Stimulated activated CD4-positive, alpha-beta T cell treated with anti-CD3 and anti-CD28 coated beads, Interleukin-2, amount 100 ng/mL, for 48 hours (primary cell): Measurements from ENCODE around the gene LRRC27.
A peak's percentile ranks its signal among the peaks of the same experiment; 100 is the strongest.
"Not testable (repeated sequence)": the region's sequence is repeated elsewhere in the genome, so short reads cannot be mapped to it uniquely, and the experiment has no call there.

Source experiments
- DNase-seq, 2 donors: peaks; one replicate each; pipeline ENCODE4 v3.0.0-alpha.2; 2020

LRRC27 gene

DNA sequence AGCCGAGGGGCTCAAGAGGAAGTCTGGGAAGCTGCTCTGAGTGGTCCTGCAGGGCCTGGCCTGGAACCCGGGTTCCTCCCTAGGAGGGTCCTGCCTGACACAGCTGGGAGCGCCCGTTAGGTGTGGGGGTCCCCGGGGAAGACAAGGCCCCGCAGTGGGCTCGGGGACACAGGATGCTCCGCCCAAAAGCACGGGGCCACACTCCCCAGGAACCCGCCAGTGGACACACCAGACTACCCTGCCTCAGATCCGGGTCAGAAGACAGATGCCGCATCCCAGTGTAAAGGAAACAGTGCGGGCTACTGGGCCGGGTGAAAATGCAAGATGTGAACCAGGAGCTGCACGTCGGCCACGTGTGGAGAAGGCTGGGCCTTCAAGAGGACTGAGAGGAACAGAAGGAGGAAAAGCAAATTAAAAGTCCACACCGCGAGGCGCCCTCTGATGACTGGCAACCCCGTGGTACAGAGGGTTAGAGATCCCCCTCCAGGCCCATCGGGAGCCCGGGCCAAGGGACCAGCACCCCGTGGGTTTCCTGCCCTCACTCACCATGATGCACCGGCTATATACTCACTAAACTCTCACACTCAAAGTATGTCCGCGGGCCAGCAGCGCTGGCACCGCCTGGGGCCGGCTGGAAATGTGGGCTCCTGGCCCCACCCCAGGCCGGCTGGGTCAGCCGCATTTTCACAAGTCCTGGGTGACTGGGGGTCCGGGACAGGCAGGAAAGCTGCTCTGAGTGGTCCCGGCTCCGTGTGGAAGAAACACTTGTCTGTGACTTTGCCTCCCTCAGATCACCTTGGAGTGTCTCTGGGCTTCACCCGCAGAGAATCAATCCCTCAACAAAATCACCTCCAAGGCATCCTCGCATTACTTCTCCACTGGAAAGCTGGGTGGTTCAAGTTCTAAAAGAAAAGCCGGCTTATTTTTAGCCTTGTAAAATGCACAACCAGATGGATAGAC is 30.3 kb upstream of the LRRC27 start:
- DNase-seq, result no peak

DNA sequence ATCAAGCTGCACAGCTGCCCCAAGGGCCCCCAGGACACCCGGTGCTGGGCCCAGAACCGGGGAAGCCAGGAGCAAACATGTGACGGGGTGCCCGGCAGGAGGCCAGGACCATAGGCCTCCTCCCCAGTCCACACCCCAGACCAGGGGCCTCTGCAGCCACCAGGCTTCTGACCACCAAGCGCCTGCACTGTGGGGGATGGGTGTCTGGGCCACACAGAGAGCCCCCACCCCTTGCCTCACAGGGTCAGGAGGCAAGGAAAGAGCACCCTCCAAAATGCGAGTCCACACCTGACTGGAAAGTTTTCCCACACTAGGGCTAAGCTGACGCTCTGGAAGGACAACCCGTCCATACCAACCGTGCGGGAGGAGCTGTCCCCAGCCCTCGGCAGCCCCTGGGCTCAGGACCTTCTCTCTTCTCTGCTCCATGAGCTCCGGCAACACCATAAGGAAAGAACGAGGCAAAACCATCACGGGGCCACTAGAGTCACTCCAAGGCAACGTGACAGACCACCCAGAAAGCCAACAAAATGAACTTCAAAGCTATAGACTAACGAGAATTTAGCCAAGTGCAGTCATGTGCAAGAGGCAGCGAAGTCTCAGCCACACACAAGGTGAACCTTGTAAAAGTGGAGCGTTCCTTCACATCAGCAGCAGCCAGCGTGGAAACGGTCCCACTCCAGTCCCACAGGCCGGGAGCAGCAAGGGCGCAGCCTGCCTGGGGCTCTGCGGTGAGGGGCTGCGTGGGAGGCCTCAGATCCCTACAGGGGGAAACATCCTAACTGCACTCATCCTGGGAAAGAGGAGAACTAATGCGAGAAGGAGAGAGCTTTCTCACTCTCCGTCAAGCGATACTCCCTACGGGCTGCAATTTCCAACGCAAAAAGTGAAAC is 29.3 kb upstream of the LRRC27 start:
- no peak for DNase-seq

DNA sequence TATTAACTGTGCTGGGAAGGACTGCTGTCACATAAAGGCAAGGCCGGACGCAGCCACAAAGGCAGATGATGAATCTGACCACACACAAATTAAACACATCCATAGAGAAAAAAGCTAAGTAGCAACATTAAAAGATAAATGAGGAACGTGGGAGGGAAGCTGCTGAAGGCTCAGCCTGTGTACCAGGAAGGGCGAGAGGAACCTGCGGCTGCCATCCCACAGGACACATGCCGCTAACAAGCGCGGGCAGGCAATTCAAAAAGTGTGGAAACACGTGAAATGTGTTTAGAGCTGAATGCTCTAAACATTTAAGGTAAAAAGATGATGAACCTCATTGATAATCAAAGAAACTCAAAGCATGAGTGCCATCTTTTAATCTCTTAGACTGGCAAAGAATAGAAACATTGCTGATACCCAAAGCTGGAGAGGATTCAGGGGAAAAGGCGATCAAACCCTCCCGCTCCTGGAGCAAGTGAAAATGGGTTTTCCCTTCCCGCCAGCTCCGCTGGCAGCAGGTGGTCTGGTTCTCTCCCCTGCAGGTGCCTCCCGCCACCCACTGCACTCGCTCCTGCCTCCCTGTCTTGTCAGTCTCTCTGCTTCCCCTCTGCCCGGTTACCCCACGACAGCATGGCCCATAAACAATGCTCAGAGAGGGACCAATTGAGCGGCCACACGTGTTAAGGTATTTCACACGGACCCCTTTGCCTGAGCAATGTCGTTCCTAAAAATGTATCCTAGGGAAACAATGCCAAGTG is 28.5 kb upstream of the LRRC27 start:
- DNase-seq, result no peak

DNA sequence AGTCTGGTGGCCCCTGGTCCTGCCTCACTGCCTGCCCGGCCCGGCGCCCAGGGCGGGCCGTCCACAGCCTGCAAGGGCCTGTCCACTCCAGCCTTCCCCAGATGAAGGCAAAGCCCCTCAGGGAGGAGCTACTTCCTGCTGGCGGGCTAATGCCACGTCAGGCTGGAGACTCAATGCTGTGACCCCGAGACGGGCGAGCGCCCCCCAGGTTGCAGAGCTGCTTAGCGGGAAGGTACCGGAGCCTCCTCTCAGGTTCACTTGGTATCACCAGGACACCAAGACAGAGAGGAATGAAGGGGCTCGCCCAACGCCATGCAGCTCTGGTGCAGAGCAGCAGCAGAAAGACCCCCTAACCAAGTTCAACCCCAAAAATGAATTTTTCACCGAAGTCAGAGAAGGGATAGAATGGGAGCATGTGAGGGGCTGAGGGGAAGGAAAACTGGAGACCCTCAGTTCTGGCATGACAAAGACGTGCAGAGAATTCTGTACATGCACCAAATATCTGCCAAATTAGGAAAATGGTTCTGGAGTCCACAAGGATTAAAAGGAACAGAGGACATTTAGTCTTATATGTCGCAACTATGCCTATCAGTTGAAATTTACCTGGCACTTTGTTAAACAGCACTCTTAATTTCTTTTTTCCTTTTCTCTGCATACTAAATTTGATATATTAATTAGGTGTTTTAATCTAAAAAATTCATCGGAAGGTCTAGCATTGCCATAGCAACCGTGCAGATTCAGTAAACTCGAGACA is 27.1 kb upstream of the LRRC27 start:
- no peak for DNase-seq

DNA sequence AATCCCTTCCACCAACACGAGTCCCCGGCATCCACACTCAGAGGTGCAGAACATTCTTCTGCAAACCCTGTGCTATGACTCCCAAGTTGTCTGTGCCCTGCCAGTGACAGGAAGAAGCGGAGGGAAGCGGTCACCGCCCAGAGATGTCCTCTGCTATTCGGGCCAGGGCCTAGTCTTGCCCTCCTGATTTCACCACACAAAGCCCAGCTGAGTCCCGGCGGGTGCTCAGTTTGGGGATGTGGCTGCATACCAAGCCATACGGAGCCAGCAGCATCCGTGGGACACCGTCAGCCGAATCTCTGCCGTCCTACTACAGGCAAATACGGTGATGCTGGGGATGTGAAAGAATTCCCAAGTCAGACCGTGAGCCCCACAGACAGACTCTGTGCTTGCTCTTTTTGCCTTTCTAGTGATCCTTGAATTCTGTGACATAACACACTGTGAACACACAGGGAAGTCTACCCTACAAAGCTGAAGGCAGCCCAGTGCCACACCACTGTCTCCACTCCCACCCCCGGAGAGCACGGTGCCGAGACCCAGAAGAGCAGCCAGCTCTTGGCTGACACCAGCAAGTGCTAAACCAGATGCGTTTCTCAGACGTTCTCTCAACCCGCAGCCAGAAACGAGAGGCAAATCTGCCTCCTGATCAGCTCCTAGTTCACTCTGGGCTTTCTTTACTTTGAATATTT is 26.2 kb upstream of the LRRC27 start:
- no peak for DNase-seq

DNA sequence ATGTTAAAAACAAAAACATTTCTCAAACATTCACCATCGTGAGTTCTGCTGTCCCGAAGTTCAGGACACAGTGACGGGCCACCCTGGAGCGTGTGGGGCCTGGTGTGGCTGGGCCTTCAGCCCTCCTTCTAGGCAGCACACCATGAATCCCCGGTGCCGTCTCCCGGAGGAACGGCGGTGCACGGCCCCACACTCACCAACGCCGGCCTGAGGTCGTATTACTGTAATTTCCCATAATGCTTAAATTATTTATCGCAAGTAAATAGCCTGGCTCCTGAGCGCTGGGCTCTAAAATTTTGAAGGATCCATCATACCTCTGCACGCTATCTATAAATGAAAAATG is 25.7 kb upstream of the LRRC27 start:
- DNase-seq, result no peak

DNA sequence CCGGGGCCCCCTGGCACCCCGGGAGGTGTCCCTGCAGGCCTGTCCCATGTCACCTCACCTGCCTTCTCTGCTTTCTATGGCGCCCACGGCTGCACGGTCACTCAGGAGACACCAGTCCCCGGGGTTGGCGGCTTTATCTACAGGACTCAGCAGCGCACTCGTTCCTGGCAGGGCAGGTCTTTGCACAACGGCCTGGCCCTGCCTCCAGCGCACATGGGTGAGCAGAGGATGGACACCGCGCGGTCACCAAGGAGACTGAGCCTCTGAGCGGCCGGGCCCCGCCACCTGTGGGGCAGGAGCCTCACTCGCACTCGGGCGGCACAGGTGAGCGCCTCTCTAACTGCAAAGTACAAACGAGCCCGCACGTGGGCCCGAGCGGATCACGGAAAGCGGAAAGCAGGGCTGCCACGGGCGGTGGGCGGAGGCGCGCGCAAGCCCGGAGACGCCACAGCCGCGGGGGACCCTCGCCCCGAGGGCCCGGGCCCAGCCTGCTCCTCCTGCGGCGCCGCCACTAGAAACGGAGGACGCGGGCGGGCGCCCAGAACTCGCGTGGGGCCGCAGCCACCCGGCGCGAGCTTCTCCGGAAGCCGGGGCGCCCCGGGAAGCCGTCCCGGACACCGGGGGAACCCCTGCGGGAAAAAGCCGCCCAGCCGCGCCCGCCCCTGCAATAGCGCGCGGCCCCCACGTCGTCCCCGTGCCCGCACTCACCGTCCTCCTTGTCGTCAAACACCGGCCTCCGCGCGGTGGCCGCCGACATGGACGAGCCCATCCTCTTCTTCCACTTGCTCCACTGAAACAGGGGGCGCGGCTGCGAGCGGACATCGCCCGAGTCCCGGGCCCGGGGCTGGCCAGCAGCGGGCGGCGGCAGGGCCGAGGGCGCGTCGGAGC is 24.9 kb upstream of the LRRC27 start:
- no peak for DNase-seq

DNA sequence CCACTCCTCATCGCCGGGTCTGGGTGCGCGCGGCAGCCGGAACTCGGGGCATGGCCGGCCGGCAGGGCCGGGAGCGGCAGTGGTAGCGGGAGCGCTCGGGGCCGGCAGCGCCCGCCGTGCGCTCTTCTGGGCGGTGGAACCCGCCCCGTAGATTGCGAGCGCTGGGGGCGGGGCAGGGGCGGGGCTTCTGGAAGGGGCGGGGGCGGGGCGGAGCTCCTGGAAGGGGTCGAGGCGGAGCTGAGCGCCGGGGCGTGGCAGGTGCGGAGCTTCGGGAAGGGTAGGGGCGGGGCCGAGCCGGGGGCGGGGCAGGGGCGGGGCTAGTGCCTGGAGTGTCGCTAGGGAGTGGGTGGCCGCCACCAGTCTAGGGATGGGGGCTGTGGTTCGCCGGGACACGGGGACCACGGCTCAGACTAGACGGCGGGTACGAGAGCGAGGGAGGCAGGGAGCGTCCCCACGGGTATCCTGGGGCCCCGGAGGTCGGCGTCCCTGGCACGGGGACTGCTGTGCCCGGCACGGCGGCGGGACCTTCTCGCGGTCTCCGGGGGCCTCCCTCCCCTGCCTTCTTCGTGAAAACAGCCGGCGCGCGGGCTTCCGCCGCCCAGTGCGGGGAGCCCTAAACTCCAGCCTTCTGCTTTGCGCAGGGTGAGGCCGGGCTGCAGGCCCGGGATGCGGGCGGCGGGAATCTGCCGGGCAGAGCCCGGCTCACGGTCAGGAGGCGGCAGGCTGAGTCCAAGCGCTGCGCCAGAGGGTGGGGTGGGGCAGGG is 24.0 kb upstream of the LRRC27 start, which contains the start of gene STK32C:
TSS of gene STK32C (minus strand) at position 128 of the 764 bp plus-strand sequence. CDS start at position 11, 117 bp downstream.
- peak; percentile 82 to 89 for DNase-seq

DNA sequence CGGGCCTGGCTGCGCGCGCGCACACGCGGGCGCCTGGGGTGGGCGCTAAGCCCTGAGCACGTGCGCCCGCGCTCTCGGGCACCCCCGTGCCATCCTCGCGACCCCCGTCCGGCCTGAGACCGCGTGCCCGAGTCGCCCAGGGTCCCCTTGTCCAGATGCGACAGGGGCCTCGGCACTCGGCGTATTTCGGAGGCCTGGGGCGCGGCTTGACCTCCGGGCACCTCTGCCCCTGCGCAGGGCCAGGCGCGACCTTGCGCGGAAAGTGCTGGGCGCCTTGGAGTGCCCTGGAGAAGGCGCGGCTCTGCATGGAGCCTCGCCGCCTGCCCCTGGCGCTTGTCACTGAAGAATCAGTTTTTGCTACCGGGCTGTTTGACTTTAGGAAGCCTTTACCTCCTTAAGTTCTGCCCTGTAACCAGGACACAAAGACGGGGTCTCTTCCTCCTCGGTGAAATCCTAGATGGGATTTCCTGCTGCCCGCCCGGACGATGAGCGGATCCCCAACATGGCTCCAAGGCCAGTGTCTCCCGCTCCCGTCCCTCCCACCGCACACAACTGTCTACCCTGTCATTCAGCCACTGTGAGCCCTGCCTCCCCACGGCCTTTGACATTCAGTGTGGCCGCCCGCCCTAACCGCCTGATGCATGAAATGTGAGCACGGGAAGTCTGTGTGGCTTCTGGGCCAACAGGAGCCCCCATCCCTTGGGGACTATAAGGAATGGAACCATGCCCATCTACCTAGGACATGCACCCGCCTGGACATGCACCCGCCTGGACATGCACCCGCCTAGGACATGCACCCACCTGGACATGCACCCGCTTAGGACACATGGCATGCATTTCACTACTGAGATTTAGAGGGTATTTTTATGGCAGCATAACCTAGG is 23.2 kb upstream of the LRRC27 start:
- DNase-seq, result no peak

DNA sequence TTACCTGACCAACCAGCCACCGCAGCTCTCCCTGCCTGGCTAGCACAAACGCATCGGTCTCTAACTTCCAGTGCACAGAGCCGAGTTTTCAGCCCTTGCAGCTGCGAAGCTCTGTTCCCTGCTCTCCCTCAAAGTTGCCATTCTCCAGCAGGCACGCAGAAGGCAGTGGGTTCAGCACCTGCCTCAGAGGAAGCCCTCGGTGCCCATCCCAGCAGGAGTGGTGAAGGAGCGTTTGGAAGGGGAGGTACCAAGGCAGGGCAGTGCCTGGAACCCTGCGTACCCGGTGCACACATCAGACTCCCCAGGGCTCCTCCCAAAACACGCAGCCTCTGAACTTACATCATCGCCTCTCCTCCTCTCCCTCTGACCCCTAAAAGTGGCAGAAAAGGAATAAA is 22.5 kb upstream of the LRRC27 start:
- no peak for DNase-seq

DNA sequence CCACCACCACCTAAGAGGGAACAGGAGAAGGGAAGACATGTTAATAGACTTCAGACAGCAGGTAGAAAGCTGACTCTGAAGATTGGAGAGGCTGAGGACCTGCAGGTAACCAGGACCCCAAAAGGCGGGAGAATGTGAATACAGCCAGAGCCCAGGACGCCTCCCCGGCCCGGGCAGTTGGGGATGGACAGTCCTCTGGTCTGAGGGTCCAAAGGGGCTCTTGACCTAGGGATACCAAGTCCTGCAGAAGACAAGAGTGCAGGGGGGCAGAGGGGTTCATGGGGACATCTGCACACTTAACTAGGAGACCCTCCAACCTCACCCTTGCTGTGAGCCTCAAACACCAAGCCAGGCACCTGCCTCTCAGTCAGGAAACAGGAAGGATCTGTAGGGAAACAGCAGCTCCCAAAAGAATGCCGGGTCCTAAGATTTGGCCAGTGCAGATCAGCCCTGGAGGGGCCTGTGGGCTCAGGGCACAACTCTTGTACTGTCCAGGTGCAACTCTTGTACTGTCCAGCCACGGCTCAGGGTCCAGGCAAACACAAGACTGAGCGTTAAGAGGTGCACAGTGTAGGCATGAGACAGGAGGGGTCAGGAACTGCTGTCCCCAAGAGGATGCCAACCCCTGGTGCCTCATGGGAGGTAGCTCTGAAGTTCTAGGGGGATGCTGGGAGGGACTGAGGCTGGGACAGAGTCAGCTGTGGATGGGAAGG is 22.0 kb upstream of the LRRC27 start:
- no peak for DNase-seq

DNA sequence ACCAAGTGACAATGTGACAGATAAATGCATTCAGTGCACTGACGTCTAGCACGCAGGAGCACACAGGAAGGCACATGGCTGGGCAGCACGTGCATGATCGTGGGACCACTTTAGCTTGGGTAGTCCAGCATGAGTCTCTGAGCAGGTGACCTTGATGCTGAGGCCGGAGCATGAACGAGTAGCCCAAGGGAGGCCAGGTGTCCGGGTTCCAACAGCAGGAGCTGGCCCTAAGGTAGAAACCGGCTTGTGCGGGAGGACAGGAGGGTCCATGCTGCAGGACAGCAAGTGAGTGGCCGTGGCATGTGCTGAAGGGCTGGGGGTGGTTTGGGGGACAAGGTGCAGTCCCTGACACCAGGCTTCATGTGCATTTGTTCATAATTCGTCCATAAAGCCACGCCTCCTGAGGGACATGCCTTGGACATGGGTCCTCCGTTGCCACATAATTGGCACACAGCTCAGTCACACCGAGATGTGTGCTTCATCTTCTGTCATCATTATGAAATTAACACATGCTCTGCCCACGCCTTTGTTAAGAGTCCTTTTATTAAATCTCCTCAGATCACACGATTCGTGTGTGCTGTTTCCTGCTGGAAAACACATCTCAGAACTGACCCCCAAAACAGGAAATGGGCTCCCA is 21.2 kb upstream of the LRRC27 start:
- DNase-seq, result no peak

DNA sequence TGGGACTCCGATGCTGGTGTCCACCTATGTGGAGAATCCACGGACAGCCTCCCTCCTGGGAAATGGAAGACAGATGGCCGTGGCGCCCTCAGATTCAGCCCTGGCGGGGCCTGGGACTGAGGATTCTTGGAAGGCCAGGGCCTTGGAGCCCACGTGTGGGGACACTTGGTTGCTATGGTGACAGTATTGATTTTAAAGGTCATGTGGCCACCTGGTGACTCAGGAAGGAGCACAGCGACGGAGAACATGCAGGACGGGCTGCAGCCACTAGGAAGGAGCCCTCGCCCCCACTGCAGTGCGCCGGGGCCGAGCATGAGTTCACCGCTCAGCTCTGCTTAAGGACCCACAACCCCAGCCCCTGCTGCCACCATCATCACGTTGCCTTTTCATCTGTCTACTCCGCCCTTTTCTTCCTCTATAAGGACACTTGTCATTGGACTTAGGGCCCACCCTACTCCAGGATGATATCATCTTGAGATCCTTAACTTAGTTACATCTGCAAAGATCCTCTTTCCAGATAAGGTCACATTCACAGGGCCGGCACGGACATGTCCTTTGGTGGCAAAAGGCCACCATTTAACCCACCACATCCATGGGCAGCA is 20.6 kb upstream of the LRRC27 start:
- no peak for DNase-seq

DNA sequence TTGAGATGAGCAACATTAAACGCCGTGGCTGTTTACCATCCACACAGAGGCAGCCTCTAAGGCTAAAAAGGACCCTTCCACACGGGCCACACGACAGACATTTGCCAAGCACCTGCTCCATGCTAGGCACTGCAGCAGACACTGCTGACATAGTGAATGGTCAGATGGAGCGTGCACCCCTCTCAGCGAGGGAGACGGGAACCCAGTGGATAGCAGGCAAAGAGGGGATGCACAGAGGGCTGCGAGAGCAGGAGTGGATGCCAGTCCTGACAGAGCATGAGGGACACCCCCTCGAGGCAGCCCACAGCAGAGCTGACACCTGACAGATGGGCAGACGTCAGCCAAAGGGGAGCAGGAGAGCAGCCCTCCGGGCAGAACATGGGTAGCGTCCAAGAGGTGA is 18.7 kb upstream of the LRRC27 start:
- no peak for DNase-seq

DNA sequence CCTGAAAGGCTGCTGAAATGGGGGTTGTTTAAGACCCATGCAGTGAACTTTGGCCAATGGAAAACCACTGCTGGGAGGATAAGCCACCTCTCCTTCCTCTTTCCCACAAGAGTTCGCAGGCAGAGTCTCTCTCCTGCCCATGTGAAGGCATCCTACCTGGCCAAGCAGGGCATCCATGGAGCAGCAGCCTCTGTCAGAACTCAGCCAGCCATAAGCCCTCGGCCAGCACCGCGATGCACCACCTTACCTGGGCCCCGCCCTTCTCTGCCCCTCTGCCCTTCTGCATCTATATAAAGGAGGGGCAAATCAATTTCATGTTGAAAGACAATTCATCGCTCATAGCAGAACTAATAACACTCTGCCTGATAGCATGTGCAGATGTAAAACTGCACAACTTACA is 18.1 kb upstream of the LRRC27 start:
- DNase-seq, result no peak

DNA sequence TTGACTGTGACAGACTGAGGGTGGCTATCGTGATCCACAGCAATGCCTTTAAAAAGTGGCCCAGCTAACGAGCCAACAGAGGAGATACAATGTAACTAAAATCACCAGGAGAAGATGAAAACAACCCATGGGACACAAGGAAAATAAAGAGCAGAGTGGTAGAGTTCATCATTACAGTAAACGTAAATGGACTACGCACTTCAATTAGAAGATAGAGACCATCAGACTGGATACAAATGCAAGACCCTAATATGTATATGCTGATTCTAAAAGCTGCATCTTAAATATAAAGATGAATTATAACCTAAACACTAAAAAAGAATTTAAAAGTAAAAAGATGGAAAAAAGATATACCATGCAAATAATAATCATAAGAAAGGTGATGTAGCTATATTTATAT is 17.7 kb upstream of the LRRC27 start:
- no peak for DNase-seq

DNA sequence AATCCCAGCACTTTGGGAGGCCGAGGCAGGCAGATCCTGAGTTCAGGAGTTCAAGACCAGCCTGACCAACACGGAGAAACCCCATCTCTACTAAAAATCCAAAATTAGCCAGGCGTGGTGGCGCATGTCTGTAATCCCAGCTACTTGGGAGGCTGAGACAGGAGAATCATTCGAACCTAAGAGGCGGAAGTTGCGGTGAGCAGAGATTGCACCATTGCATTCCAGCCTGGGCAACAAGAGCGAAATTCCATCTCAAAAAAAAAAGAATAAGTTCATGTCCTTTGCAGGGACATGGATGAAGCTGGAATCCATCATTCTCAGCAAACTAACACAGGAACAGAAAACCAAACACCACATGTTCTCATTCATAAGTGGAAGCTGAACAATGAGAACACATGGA is 17.1 kb upstream of the LRRC27 start:
- not testable (repeated sequence) for DNase-seq
